HG03342 (cell line): ENCODE data around the gene MYPN.

Source experiments
- ATAC-seq: cut with Tn5 transposase; IDR thresholded peaks from one replicate; pipeline ENCODE4 v1.9.1; 2021; ENCODE audit warnings: mild to moderate bottlenecking, moderate library complexity; ENCODE audit not compliant: unreplicated experiment

Gene MYPN

DNA sequence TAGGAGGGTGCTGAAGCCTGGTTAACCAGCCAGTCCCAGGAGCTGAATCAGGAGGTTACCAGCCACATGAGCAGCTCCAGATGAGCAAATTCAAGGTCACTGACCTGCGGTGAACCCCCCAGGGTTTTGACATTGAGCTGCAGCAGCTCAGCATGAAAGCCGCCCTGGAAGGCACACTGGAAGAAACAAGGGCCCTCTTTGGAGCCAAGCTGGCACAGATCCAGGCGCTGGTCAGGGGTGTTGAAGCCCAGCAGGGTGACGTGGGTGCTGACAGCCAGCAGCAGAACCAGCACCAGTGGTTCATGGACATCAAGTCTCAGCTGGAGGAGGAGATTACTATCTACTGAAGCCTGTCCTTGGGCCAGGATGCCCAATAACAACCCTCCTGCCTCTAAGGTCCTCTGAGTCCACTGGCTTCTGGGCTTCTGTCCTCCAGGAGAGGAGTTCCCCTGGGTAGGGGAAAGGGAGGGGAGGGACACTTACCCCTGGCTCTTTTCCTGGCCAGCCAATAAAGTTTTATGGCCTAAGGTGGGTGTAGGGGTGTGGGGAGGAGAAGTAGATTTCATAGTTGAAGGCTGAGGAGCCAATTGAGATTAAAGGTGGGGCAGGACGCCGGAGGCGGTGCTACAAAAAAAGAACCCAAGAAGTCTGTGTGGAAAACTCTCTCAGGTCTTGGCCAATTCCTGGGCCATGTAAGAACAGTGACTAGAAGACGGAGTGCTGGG is 152.0 kb downstream of the MYPN start:
- ATAC-seq: no peak
